ENCODE data around the gene ECHS1.

DNA sequence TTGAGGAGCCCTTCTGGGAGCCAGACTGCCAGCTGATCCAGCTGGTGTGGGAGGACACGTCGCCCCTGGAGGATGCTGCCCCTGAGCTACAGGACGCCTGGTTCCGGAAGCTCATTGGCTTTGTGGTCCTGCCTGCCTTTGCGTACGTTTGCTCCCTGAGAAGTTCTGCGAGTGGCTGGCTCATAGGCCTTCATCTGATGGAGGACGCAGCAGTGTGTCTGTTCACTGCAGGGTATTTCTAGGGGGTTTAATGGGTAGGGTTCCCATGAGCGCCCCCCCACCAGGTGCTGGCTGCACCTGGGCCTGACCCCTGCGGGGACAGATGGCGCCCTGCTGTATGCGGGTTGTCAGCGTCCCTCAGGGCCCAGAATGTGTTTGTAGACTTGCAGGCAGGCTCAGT, 10.9 kb upstream of the ECHS1 start:
- TF ChIP-seq POLR2AphosphoS5 (IDR thresholded peaks at IDR 0.05), result no peak
- TF ChIP-seq POLR2A (IDR thresholded peaks at IDR 0.05; ENCODE audit: low read depth), result no peak
- TF ChIP-seq, protein P1, sequence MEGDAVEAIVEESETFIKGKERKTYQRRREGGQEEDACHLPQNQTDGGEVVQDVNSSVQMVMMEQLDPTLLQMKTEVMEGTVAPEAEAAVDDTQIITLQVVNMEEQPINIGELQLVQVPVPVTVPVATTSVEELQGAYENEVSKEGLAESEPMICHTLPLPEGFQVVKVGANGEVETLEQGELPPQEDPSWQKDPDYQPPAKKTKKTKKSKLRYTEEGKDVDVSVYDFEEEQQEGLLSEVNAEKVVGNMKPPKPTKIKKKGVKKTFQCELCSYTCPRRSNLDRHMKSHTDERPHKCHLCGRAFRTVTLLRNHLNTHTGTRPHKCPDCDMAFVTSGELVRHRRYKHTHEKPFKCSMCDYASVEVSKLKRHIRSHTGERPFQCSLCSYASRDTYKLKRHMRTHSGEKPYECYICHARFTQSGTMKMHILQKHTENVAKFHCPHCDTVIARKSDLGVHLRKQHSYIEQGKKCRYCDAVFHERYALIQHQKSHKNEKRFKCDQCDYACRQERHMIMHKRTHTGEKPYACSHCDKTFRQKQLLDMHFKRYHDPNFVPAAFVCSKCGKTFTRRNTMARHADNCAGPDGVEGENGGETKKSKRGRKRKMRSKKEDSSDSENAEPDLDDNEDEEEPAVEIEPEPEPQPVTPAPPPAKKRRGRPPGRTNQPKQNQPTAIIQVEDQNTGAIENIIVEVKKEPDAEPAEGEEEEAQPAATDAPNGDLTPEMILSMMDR (IDR thresholded peaks at IDR 0.05), result no peak
- no peak for TF ChIP-seq EP300 (IDR thresholded peaks at IDR 0.05)

Measured in esophagus muscularis mucosa (tissue), 4 donors.